ENCODE results near the gene ZNF425.

- TF ChIP-seq CTCF (IDR thresholded peaks at IDR 0.05) (no peak), POLR2A (IDR thresholded peaks at IDR 0.05) (no peak)
Measured at GRCh38 chr7:149133028-149133710, 7.0 kb upstream of the ZNF425 start.
